GM12891 (cell line): ENCODE measurements around the gene GPC5.

Source experiments
- POLR2A ChIP-seq: IDR thresholded peaks from 2 replicates; pipeline ENCODE4 v1.6.1; 2011; ENCODE audit warnings: low read depth, low read length, control low read depth
- POLR2AphosphoS5 ChIP-seq: IDR thresholded peaks from 2 replicates; pipeline ENCODE4 v1.6.1; 2011; ENCODE audit warnings: low read depth, low read length, control low read depth
- TAF1 ChIP-seq: IDR thresholded peaks from 2 replicates; pipeline ENCODE4 v1.6.1; 2011; ENCODE audit warnings: low read depth, low read length, control low read depth

GRCh38 chr13:92390217-92390616, 991.8 kb downstream of the GPC5 start:
- TF ChIP-seq POLR2A (no peak), POLR2AphosphoS5 (no peak), TAF1 (no peak)
